BLaER1 treated with 17β-estradiol and CSF1 and Interleukin-3, amounts not matched to agents 10 nM and 100 nM (cell line): ENCODE measurements around the gene TPST1.
"Not testable (repeated sequence)": the region's sequence is repeated elsewhere in the genome, so short reads cannot be mapped to it uniquely, and the experiment has no call there.

ENCODE experiments used
- H3K27ac ChIP-seq, 11 experiments: shearing (Covaris generic); formaldehyde crosslinking; 2 replicates each; pipeline ENCODE4 v1.8.1; 2022
- H3K27me3 ChIP-seq, 11 experiments: shearing (Covaris generic); formaldehyde crosslinking; 2 replicates each; pipeline ENCODE4 v1.8.1; 2022
- H3K36me3 ChIP-seq, 11 experiments: shearing (Covaris generic); formaldehyde crosslinking; 2 replicates each; pipeline ENCODE4 v1.8.1; 2022
- H3K4me1 ChIP-seq, 10 experiments: shearing (Covaris generic); formaldehyde crosslinking; 2 replicates each; pipeline ENCODE4 v1.8.1; 2022
- H3K4me2 ChIP-seq, 11 experiments: shearing (Covaris generic); formaldehyde crosslinking; 2 replicates each; pipeline ENCODE4 v1.8.1; 2022
- H3K4me3 ChIP-seq, 10 experiments: shearing (Covaris generic); formaldehyde crosslinking; 2 replicates each; pipeline ENCODE4 v1.8.1; 2022
- H3K9ac ChIP-seq, 11 experiments: shearing (Covaris generic); formaldehyde crosslinking; 2 replicates each; pipeline ENCODE4 v1.8.1; 2022
- H3K9me3 ChIP-seq, 11 experiments: shearing (Covaris generic); formaldehyde crosslinking; replicated peaks in 1 of 11; 2 replicates each; pipeline ENCODE4 v1.8.1; 2022
- H4K20me1 ChIP-seq, 11 experiments: shearing (Covaris generic); formaldehyde crosslinking; 2 replicates each; pipeline ENCODE4 v1.8.1; 2022
- Cebpa-rat ChIP-seq, 11 experiments: shearing (Covaris generic); IDR thresholded peaks; 2 replicates each; pipeline ENCODE4 v1.8.1; 2022

TPST1 gene

GRCh38 chr7:66371096-66371824 lies 166.1 kb downstream of the TPST1 start:
- H3K27me3 ChIP-seq, result no peaks in the 10 kb centered on the region
- H4K20me1 ChIP-seq, result no peaks in the 10 kb centered on the region
- no peak overlapping the region for H3K27ac ChIP-seq
- no peak overlapping the region for H3K9ac ChIP-seq
- no peaks in the 10 kb centered on the region for H3K4me1 ChIP-seq
- H3K4me2 ChIP-seq, result no peak overlapping the region
- peaks cover 0 to 5% (median 0%) of the 10 kb centered on the region in 11 experiments; a peak in 3 of 22 replicates for H3K36me3 ChIP-seq
- no peak for TF ChIP-seq Cebpa-rat (IDR thresholded peaks at IDR 0.05)
- no peak overlapping the region for H3K4me3 ChIP-seq
- peaks cover 0 to 4% (median 0%) of the 10 kb centered on the region in 11 experiments; a peak in 3 of 22 replicates for H3K9me3 ChIP-seq

GRCh38 chr7:66374141-66374840 lies 169.2 kb downstream of the TPST1 start:
- H4K20me1 ChIP-seq, result not testable (repeated sequence)

GRCh38 chr7:66376264-66376945 lies 171.3 kb downstream of the TPST1 start:
- Histone ChIP-seq H4K20me1 (no peaks in the 10 kb centered on the region), H3K4me3 (no peak overlapping the region), H3K9me3 (peaks cover 13 to 36% (median 19%) of the 10 kb centered on the region in 11 experiments), H3K4me2 (no peak overlapping the region), H3K27me3 (no peaks in the 10 kb centered on the region), H3K9ac (no peak overlapping the region), H3K27ac (peak overlapping the region in 4 of 11 experiments; percentile 6 to 32 (median 21); a peak in 3 of 22 replicates), H3K36me3 (peaks cover 13 to 43% (median 18%) of the 10 kb centered on the region in 11 experiments; a peak in 19 of 22 replicates), H3K4me1 (peaks cover 0 to 10% (median 0%) of the 10 kb centered on the region in 10 experiments; a peak in 3 of 20 replicates)
- TF ChIP-seq Cebpa-rat (IDR thresholded peaks at IDR 0.05), result no peak

More at GRCh38 chr7:66374141-66374840, 169.2 kb downstream of the TPST1 start:
- peaks cover 0 to 25% (median 5%) of the 10 kb centered on the region in 11 experiments; a peak in 19 of 22 replicates for H3K9me3 ChIP-seq
- H3K4me1 ChIP-seq, H3K9ac ChIP-seq, H3K27me3 ChIP-seq, H3K4me2 ChIP-seq, H3K27ac ChIP-seq, H3K4me3 ChIP-seq: not testable (repeated sequence)
- peaks cover 2 to 32% (median 7%) of the 10 kb centered on the region in 11 experiments; a peak in 15 of 22 replicates for H3K36me3 ChIP-seq

GRCh38 chr7:66377045-66377444 lies 171.9 kb downstream of the TPST1 start:
- peaks cover 0 to 15% (median 0%) of the 10 kb centered on the region in 10 experiments; a peak in 7 of 20 replicates for H3K4me1 ChIP-seq
- peaks cover 13 to 36% (median 19%) of the 10 kb centered on the region in 11 experiments for H3K9me3 ChIP-seq
- H3K36me3 ChIP-seq, result peaks cover 13 to 43% (median 18%) of the 10 kb centered on the region in 11 experiments; a peak in 19 of 22 replicates
- H3K4me3 ChIP-seq, result no peak overlapping the region
- H3K27me3 ChIP-seq, result no peaks in the 10 kb centered on the region
- TF ChIP-seq Cebpa-rat (IDR thresholded peaks at IDR 0.05), result no peak
- no peaks in the 10 kb centered on the region for H4K20me1 ChIP-seq
- H3K9ac ChIP-seq, result no peak overlapping the region
- no peak overlapping the region for H3K4me2 ChIP-seq
- peak overlapping the region in 4 of 11 experiments; percentile 6 to 32 (median 17); a peak in 3 of 22 replicates for H3K27ac ChIP-seq

- H3K4me1 ChIP-seq, result peaks cover 0 to 21% (median 0%) of the 10 kb centered on the region in 10 experiments; a peak in 7 of 20 replicates
- H3K4me2 ChIP-seq, result no peak overlapping the region
- peaks cover 13 to 43% (median 18%) of the 10 kb centered on the region in 11 experiments; a peak in 19 of 22 replicates for H3K36me3 ChIP-seq
- H3K4me3 ChIP-seq, result no peak overlapping the region
- no peaks in the 10 kb centered on the region for H3K27me3 ChIP-seq
- no peak overlapping the region; a peak in 1 of 22 replicates for H3K9ac ChIP-seq
- no peak for TF ChIP-seq Cebpa-rat (IDR thresholded peaks at IDR 0.05)
- no peaks in the 10 kb centered on the region for H4K20me1 ChIP-seq
- H3K27ac ChIP-seq, result peak overlapping the region in 5 of 11 experiments; percentile 6 to 32 (median 25); a peak in 2 of 22 replicates
- H3K9me3 ChIP-seq, result peaks cover 13 to 36% (median 19%) of the 10 kb centered on the region in 11 experiments
Observed at GRCh38 chr7:66377714-66378113, 172.6 kb downstream of the TPST1 start.

GRCh38 chr7:66379542-66380160 lies 174.5 kb downstream of the TPST1 start:
- Histone ChIP-seq H3K27ac (peak overlapping the region in 2 of 11 experiments; percentile 3 to 7; a peak in 2 of 22 replicates), H3K9ac (no peak overlapping the region), H3K4me3 (no peak overlapping the region), H3K36me3 (peaks cover 13 to 43% (median 18%) of the 10 kb centered on the region in 11 experiments; a peak in 19 of 22 replicates), H3K9me3 (peaks cover 13 to 36% (median 19%) of the 10 kb centered on the region in 11 experiments), H3K27me3 (no peaks in the 10 kb centered on the region), H4K20me1 (no peaks in the 10 kb centered on the region), H3K4me1 (peaks cover 0 to 30% (median 0%) of the 10 kb centered on the region in 10 experiments; a peak in 7 of 20 replicates), H3K4me2 (peak overlapping the region in 1 of 11 experiments; percentile 29; a peak in 2 of 22 replicates)
- no peak for TF ChIP-seq Cebpa-rat (IDR thresholded peaks at IDR 0.05)

- Histone ChIP-seq H3K27me3 (no peaks in the 10 kb centered on the region), H3K4me3 (no peak overlapping the region), H3K4me2 (no peak overlapping the region; a peak in 1 of 22 replicates), H3K27ac (no peak overlapping the region), H3K36me3 (peaks cover 13 to 43% (median 18%) of the 10 kb centered on the region in 11 experiments; a peak in 19 of 22 replicates), H4K20me1 (no peaks in the 10 kb centered on the region), H3K4me1 (peaks cover 0 to 37% (median 3%) of the 10 kb centered on the region in 10 experiments; a peak in 9 of 20 replicates), H3K9ac (no peak overlapping the region), H3K9me3 (peaks cover 13 to 36% (median 19%) of the 10 kb centered on the region in 11 experiments)
- TF ChIP-seq Cebpa-rat (IDR thresholded peaks at IDR 0.05), result no peak
Observed at GRCh38 chr7:66380272-66380888, 175.2 kb downstream of the TPST1 start.

- peaks cover 0 to 41% (median 4%) of the 10 kb centered on the region in 10 experiments; a peak in 9 of 20 replicates for H3K4me1 ChIP-seq
- H3K4me3 ChIP-seq, H3K27me3 ChIP-seq, H4K20me1 ChIP-seq, H3K9ac ChIP-seq: not testable (repeated sequence)
- peaks cover 13 to 34% (median 18%) of the 10 kb centered on the region in 11 experiments; a peak in 19 of 22 replicates for H3K36me3 ChIP-seq
- H3K27ac ChIP-seq, result peak overlapping the region in 2 of 11 experiments; percentile 17 to 67; a peak in 4 of 22 replicates
- H3K4me2 ChIP-seq, result peak overlapping the region in 3 of 11 experiments; percentile 38 to 64 (median 57); a peak in 6 of 22 replicates
- peaks cover 13 to 29% (median 19%) of the 10 kb centered on the region in 11 experiments for H3K9me3 ChIP-seq
Observed at GRCh38 chr7:66382182-66382923, 177.2 kb downstream of the TPST1 start.

GRCh38 chr7:66385191-66385905 lies 180.2 kb downstream of the TPST1 start:
- Histone ChIP-seq H3K4me2 (peak overlapping the region in 4 of 11 experiments; percentile 2 to 48 (median 37); a peak in 8 of 22 replicates), H3K4me1 (peaks cover 0 to 39% (median 3%) of the 10 kb centered on the region in 10 experiments; a peak in 9 of 20 replicates)
- H3K9ac ChIP-seq, H3K36me3 ChIP-seq, H3K27me3 ChIP-seq, H4K20me1 ChIP-seq, H3K4me3 ChIP-seq, H3K27ac ChIP-seq, H3K9me3 ChIP-seq: not testable (repeated sequence)

- not testable (repeated sequence) for H3K27me3 ChIP-seq, H3K27ac ChIP-seq, H3K36me3 ChIP-seq, H3K9ac ChIP-seq, H3K4me2 ChIP-seq, H3K9me3 ChIP-seq, H4K20me1 ChIP-seq, H3K4me3 ChIP-seq
- peaks cover 0 to 15% (median 9%) of the 10 kb centered on the region in 10 experiments; a peak in 13 of 20 replicates for H3K4me1 ChIP-seq
Observed at GRCh38 chr7:66395128-66395571, 190.0 kb downstream of the TPST1 start.
